SK-N-MC (cell line): ENCODE results near the gene ACADSB.
A peak's percentile ranks its signal among the peaks of the same experiment; 100 is the strongest.

ENCODE experiments used
- DNase-seq: peaks from one replicate; pipeline ENCODE4 v3.0.0-alpha.2; 2011; ENCODE audit warnings: low read depth, low spot score
- H3K27ac ChIP-seq: fragments of 200-600 bp; sonication (generic); 2 replicates; pipeline ENCODE4 v1.5.1; 2016; ENCODE audit warnings: mixed run types
- H3K36me3 ChIP-seq: fragments of 200-600 bp; sonication (generic); 2 replicates; pipeline ENCODE4 v1.6.1; 2017; ENCODE audit warnings: antibody characterized with exemption, low read length, mixed read lengths; ENCODE audit not compliant: insufficient read depth
- H3K4me3 ChIP-seq: fragments of 200-600 bp; sonication (generic); 2 replicates; pipeline ENCODE4 v1.5.1; 2016
- H3K9ac ChIP-seq: fragments of 200-600 bp; sonication (generic); 2 replicates; pipeline ENCODE4 v1.8.0; 2017; ENCODE audit warnings: mixed run types, mixed read lengths; ENCODE audit not compliant: insufficient read length
- H3K9me3 ChIP-seq: fragments of 200-600 bp; sonication (generic); 2 replicates; pipeline ENCODE4 v1.6.1; 2017; ENCODE audit warnings: low read depth, mild to moderate bottlenecking, antibody characterized with exemption, low read length, moderate library complexity, mixed read lengths
- EZH2 ChIP-seq: fragments of 200-600 bp; sonication (generic); IDR thresholded peaks from one replicate; pipeline ENCODE4 v1.6.1; 2017; ENCODE audit warnings: antibody characterized with exemption
- FOXP2 ChIP-seq: optimal IDR thresholded peaks from 2 replicates; pipeline ENCODE3; 2011; ENCODE audit warnings: mild to moderate bottlenecking, moderate library complexity; ENCODE audit not compliant: insufficient read depth; ENCODE audit errors: extremely low read length, control extremely low read depth
- POLR2AphosphoS5 ChIP-seq: IDR thresholded peaks from 2 replicates; pipeline ENCODE4 v1.6.1; 2012; ENCODE audit warnings: mild to moderate bottlenecking, low read depth, low read length, borderline replicate concordance

Gene ACADSB

DNA sequence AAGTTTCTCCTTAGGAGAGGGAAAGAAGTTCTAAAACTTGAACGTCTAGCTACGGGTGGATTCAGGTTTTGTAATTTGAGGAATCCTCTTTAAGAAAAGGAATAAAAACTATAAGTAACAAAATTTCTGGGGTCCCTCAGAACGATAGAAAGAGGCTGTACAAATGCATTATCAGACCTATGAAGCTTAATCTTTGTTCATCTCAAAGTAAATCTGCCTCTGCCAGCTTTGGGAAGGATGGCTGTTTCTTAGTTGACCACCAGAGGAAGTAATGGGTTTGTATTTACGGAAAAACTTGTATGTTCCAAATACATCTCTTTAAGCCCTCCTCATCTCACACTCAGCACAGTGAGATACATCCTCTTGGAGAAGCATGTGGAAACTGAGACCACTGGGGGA is 27.7 kb upstream of the ACADSB start:
- Histone ChIP-seq H3K9ac (peak overlapping the region; percentile 55), H3K4me3 (peak overlapping the region; percentile 79), H3K9me3 (no peaks in the 10 kb centered on the region), H3K27ac (no peak overlapping the region), H3K36me3 (no peaks in the 10 kb centered on the region; the same call in 1 of the 2 replicates)
- TF ChIP-seq FOXP2 = no peak
- no peak for DNase-seq

DNA sequence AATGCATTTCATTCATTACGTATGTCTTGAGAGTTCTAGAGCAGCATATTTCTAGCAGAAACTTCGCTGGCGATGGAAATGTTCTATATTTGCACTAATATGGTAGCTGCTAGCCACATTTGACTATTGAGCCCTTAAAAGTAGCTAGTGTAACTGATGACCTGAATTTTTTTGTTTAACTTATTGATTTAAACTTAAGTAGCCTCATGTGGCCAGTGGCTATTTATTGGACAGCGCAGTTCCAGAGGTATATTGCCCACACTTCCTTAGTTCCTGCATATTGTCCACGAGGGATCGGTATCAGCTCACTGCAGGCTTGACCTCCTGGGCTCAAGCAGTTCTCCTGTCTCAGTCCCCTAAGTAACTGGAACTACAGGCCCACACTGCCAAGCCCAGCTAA is 24.9 kb upstream of the ACADSB start:
- Histone ChIP-seq H3K36me3 (no peaks in the 10 kb centered on the region; the same call in 1 of the 2 replicates), H3K27ac (no peak overlapping the region), H3K9ac (no peak overlapping the region), H3K4me3 (no peak overlapping the region), H3K9me3 (no peaks in the 10 kb centered on the region)
- TF ChIP-seq EZH2 (no peak), FOXP2 (no peak), POLR2AphosphoS5 (no peak)
- DNase-seq = no peak

DNA sequence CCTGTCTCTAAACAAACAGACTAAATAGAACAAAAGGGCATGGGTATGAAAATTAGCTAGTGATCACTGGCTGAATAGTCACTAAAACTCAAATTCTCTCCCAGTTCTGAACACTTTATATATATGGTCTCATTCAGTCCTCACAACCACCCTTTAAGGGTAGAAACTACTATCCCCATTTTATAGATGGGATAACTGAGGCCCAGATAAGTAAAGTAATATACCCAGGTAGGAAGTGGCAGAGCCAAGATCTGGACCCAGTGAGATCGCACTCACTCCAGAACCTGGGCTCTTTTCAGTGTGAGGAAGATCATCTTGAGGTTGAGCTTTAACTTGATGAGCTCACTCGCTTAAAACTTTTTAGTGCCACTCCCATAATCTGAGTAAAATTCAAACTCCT is 24.1 kb upstream of the ACADSB start:
- Histone ChIP-seq H3K9ac (no peak overlapping the region), H3K9me3 (no peaks in the 10 kb centered on the region), H3K4me3 (no peak overlapping the region), H3K27ac (no peak overlapping the region), H3K36me3 (no peaks in the 10 kb centered on the region; the same call in 1 of the 2 replicates)
- TF ChIP-seq EZH2 (no peak), FOXP2 (no peak), POLR2AphosphoS5 (no peak)
- DNase-seq = no peak

DNA sequence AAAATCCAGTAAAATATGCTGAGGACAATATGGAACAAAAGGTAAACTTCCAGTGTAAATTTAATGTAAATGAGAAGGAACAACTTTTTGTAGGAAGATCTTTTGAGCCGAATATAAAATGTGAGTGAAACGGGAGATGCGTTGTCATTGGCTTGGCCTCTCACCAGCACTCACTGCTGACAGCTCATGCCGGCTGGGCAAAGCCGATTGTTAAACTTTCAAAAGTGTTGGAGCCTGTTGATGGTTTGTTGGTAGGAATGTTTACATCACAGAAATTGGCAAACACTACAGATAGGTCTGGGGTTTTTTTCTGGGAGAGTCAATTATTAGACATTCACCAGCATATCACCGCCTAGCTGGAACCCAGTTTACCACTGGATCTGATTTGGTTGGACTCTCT is 22.5 kb upstream of the ACADSB start:
- H3K27ac ChIP-seq = no peak overlapping the region
- no peaks in the 10 kb centered on the region; the same call in 1 of the 2 replicates for H3K36me3 ChIP-seq
- no peak for TF ChIP-seq EZH2
- no peak overlapping the region for H3K4me3 ChIP-seq
- H3K9ac ChIP-seq = no peak overlapping the region
- DNase-seq = no peak
- no peaks in the 10 kb centered on the region for H3K9me3 ChIP-seq

DNA sequence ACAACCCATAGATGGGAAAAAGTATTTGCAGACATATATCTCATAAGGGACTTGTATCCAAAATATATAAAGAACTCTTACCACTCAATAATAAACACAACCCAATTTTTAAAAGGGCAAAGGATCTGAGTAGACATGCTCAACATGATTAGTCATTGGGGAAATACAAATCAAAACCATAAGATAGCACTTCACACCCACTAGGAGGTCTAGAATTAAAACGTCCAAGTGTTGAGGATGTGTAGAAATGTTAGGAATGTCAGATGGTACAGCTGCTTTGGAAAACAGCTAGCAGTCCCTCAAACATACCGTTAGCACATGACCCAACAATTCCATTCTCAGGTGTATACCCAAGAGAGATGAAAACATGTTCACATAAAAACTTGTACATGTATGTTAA is 20.3 kb upstream of the ACADSB start:
- Histone ChIP-seq H3K36me3 (no peaks in the 10 kb centered on the region; the same call in 1 of the 2 replicates), H3K27ac (no peak overlapping the region), H3K4me3 (no peak overlapping the region), H3K9ac (no peak overlapping the region), H3K9me3 (no peaks in the 10 kb centered on the region)
- TF ChIP-seq POLR2AphosphoS5 (no peak), FOXP2 (no peak), EZH2 (no peak)
- DNase-seq = no peak

DNA sequence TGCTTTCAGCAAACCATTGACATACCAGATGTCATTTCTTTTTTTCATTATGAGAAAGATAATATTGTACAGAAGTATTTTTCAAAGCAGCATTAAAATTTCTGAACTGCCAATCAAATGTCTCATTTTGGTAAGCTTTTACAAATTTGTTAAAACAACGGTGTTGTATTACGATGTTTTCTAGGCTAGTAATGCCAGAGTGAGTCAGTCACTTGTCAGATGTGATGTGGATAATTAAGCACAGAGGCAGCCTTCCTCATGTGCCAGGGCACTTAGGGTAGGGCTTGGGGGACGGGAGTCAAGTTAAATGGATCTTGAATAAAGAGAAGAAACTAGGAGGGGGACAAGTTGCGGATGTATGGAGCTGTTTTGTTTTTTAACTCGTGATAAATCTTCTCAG is 18.5 kb upstream of the ACADSB start:
- H3K4me3 ChIP-seq = no peak overlapping the region
- H3K9ac ChIP-seq = no peak overlapping the region
- no peak for TF ChIP-seq FOXP2
- TF ChIP-seq EZH2 = no peak
- no peak for TF ChIP-seq POLR2AphosphoS5
- peaks cover 6% of the 10 kb centered on the region; the same call in 1 of the 2 replicates for H3K36me3 ChIP-seq
- H3K27ac ChIP-seq = no peak overlapping the region
- DNase-seq = no peak
- H3K9me3 ChIP-seq = no peaks in the 10 kb centered on the region

DNA sequence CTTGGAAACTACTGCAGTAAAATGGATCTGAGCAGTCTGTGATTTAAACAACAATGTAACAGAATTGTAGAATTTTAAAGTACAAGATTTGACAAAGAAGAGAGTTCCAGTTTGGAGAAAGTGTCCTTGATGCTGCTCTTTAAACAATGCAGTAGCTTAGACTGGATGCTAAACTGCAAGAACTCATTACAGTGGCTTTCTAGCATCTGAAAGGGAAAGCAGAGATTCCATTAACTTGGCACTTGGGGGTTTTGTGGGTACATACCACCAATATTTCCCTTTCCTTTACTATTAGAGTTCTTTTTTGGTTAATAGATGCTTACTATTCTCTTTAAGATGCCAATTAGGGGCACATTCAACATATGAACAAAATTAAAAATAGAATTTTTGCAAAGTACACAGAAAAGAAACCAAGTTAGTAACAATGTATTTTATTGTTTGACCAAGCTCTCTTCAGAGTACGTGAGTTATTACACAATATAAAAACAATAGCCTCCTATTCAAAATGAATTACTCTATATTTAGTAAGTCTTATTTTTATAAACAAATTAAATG is 16.7 kb upstream of the ACADSB start:
- Histone ChIP-seq H3K9me3 (no peaks in the 10 kb centered on the region), H3K9ac (no peak overlapping the region), H3K36me3 (peaks cover 6% of the 10 kb centered on the region; the same call in 1 of the 2 replicates), H3K27ac (no peak overlapping the region), H3K4me3 (no peak overlapping the region)
- TF ChIP-seq EZH2 = no peak
- no peak for TF ChIP-seq POLR2AphosphoS5
- TF ChIP-seq FOXP2 = no peak
- DNase-seq = no peak

DNA sequence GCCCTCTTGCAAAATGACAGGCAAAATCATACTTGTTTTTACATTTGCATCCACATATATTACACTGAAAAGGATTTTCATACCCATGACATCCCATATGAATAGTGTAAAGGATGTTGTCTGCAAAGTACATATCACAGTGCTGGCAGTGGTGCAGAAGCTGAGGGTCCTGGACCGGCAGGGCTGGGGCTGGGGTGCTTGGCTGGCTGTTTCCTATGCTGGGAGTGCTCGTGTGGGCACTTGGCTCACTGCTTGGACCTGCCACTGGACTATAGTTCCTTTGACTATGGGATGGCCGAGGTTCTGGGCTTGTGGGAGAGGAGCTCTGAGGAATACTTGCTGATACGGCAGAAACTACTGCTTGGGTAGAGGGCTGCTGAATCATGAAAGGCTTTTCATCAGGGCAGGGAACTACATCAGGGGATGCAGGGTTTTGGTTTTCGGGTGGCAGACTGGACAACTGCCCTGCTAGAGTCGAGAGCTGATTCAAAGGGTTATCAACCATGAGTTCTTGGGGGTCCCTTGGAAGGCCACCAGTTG is 14.9 kb upstream of the ACADSB start:
- Histone ChIP-seq H3K36me3 (peaks cover 6% of the 10 kb centered on the region; the same call in 1 of the 2 replicates), H3K27ac (no peak overlapping the region), H3K9ac (no peak overlapping the region), H3K4me3 (no peak overlapping the region), H3K9me3 (no peaks in the 10 kb centered on the region)
- TF ChIP-seq EZH2 (no peak), FOXP2 (no peak), POLR2AphosphoS5 (no peak)
- DNase-seq = no peak

DNA sequence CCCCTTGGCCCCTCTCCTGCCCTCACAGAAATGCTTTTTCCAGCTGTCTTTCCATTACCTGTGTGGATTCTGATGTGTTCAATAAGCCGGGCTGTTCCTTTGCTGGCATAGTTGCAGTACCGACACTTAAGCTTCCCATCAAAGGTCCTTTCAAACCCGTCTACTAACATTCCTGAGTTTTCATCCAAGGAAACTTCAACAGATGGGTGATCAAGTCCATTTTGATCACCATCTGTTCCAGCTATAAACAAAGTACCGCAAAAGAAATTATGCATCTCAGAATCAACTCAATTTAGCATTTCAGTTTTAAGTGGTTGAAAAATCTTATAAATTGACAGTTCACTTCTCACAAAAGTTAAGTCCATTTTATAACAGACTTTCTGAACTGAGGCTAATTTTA is 12.9 kb upstream of the ACADSB start:
- Histone ChIP-seq H3K4me3 (no peak overlapping the region), H3K27ac (no peak overlapping the region), H3K9me3 (no peaks in the 10 kb centered on the region), H3K36me3 (peaks cover 6% of the 10 kb centered on the region; the same call in 1 of the 2 replicates), H3K9ac (no peak overlapping the region)
- no peak for TF ChIP-seq EZH2
- no peak for TF ChIP-seq POLR2AphosphoS5
- no peak for TF ChIP-seq FOXP2
- DNase-seq = no peak
